HepG2 (cell line): ENCODE measurements around the gene LAG3. TPM values are rescaled to one million over a fixed set of nuclear protein-coding genes. Genes with fewer than 3 reads are reported as not detected.

Experiments
- ADNP ChIP-seq: sonication (generic); formaldehyde crosslinking; IDR thresholded peaks from 2 replicates; pipeline ENCODE4 v1.4.0; 2020; ENCODE audit warnings: missing genetic modification reagents
- RFXANK ChIP-seq: IDR thresholded peaks from 2 replicates; pipeline ENCODE4 v1.6.1; 2016
- SMAD9 ChIP-seq: sonication (generic); formaldehyde crosslinking; IDR thresholded peaks from 2 replicates; pipeline ENCODE4 v1.5.1; 2020; ENCODE audit warnings: mild to moderate bottlenecking, missing genetic modification reagents
- SNAI1 ChIP-seq: sonication (generic); formaldehyde crosslinking; IDR thresholded peaks from 2 replicates; pipeline ENCODE4 v1.5.0; 2020; ENCODE audit warnings: mild to moderate bottlenecking, missing genetic modification reagents, borderline replicate concordance
- ZFP36 ChIP-seq: fragments of 150-350 bp; IDR thresholded peaks from 2 replicates; pipeline ENCODE4 v1.6.1; 2018; ENCODE audit warnings: borderline replicate concordance, low read length, low read depth; ENCODE audit not compliant: partially characterized antibody
- polyA plus RNA-seq, 8 experiments: library from polyadenylated mRNA; depleted of rRNA in 3 of 8; stranded (reverse) in 7 of 8; unstranded in 1 of 8; fragments of >200 nt; fragmentation: Illumina TruSeq in 4 of 8; extraction: Trizol in 4 of 8; gene quantifications; 2 replicates each; pipeline versions ENCODE4 v1.2.1 to v1.2.3, GENCODE V29; 2011 to 2016; ENCODE audit warnings: low read depth in 4 of 8, missing spikeins in 1 of 8, mixed read lengths in 1 of 8; ENCODE audit not compliant: insufficient read depth in 1 of 8
- total RNA-seq, 5 experiments: library from RNA; depleted of rRNA; stranded (reverse); fragments of >200 nt; fragmentation: Illumina TruSeq; extraction: Trizol; gene quantifications; 2 replicates each; pipeline ENCODE4 v1.2.3, GENCODE V29; 2016; ENCODE audit warnings: low read depth in 1 of 5
- TF ChIP-seq, protein P1 (sequence below): sonication (generic); formaldehyde crosslinking; IDR thresholded peaks from 2 replicates; pipeline ENCODE4 v1.5.0; 2020; ENCODE audit warnings: mild to moderate bottlenecking, low read depth, missing genetic modification reagents, borderline replicate concordance
- TF ChIP-seq, protein P2 (sequence below): sonication (generic); formaldehyde crosslinking; IDR thresholded peaks from 2 replicates; pipeline ENCODE4 v1.8.0; 2022; ENCODE audit warnings: mild to moderate bottlenecking, missing genetic modification reagents; ENCODE audit not compliant: insufficient replicate concordance
- TF ChIP-seq, protein P3 (sequence below): sonication (generic); formaldehyde crosslinking; IDR thresholded peaks from 2 replicates; pipeline ENCODE4 v1.8.1; 2023; ENCODE audit warnings: mild to moderate bottlenecking, inconsistent platforms, moderate library complexity, missing genetic modification reagents, borderline replicate concordance
- TF ChIP-seq, protein P4 (sequence below): sonication (generic); formaldehyde crosslinking; conservative IDR thresholded peaks from 2 replicates; pipeline ENCODE4 v1.8.1; 2023; ENCODE audit warnings: missing genetic modification reagents
- TF ChIP-seq, protein P5 (sequence below): sonication (generic); formaldehyde crosslinking; IDR thresholded peaks from 2 replicates; pipeline ENCODE4 v1.5.0; 2020; ENCODE audit warnings: missing genetic modification reagents
- TF ChIP-seq, protein P6 (sequence below): sonication (generic); formaldehyde crosslinking; IDR thresholded peaks from 2 replicates; pipeline ENCODE4 v1.5.0; 2020; ENCODE audit warnings: missing genetic modification reagents
- TF ChIP-seq, protein P7 (sequence below): sonication (generic); formaldehyde crosslinking; IDR thresholded peaks from 2 replicates; pipeline ENCODE4 v1.5.1; 2020; ENCODE audit warnings: mild to moderate bottlenecking, missing genetic modification reagents, moderate library complexity
- TF ChIP-seq, protein P8 (sequence below): sonication (generic); formaldehyde crosslinking; IDR thresholded peaks from 2 replicates; pipeline ENCODE4 v1.4.0; 2020; ENCODE audit warnings: missing genetic modification reagents

The LAG3 gene
- total and polyA plus RNA-seq, 2 of the 13 experiments (the other 11 are each of a cell fraction or from before 2014, with no cell fraction given): 0.11 to 0.26 TPM

DNA sequence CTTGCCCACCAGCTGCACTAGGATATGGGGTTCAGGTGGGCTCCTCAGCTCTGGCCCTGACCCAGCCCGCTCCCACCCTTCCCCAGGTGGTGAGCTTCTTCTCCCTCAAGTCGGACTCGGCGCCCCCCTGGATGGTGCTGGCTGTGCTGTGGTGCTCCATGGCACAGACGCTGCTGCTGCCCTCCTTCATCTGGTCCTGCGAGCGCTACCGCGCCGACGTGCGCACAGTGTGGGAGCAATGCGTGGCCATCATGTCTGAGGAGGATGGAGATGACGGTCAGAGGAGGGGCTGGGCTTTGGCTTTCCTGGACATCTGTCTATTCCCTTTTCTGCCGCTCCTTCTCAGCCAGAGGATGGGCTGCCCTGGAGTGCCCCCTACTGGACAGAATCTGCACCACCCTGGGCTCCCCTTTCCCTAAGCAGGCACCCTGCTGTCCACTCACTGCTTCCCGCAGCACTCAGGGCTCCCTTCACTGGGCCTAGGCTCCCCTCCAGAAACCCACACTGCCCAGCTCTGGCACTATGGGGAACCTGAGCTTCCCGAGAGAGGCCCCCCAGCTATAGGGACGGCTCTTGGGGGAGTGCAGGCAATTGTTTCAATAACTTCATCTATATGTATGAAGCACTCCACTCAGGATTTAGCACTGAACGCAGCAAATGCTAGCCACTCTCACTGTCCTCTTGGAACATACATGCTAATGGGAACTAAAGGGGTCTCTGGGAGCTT, 53.2 kb downstream of the LAG3 start (continued):
- TF ChIP-seq, protein P1, sequence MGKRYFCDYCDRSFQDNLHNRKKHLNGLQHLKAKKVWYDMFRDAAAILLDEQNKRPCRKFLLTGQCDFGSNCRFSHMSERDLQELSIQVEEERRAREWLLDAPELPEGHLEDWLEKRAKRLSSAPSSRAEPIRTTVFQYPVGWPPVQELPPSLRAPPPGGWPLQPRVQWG (CRISPR knock-in tag): no peak
- TF ChIP-seq, protein P2, sequence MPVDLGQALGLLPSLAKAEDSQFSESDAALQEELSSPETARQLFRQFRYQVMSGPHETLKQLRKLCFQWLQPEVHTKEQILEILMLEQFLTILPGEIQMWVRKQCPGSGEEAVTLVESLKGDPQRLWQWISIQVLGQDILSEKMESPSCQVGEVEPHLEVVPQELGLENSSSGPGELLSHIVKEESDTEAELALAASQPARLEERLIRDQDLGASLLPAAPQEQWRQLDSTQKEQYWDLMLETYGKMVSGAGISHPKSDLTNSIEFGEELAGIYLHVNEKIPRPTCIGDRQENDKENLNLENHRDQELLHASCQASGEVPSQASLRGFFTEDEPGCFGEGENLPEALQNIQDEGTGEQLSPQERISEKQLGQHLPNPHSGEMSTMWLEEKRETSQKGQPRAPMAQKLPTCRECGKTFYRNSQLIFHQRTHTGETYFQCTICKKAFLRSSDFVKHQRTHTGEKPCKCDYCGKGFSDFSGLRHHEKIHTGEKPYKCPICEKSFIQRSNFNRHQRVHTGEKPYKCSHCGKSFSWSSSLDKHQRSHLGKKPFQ: no peak
- no peak for TF ChIP-seq SMAD9
- TF ChIP-seq, protein P3, sequence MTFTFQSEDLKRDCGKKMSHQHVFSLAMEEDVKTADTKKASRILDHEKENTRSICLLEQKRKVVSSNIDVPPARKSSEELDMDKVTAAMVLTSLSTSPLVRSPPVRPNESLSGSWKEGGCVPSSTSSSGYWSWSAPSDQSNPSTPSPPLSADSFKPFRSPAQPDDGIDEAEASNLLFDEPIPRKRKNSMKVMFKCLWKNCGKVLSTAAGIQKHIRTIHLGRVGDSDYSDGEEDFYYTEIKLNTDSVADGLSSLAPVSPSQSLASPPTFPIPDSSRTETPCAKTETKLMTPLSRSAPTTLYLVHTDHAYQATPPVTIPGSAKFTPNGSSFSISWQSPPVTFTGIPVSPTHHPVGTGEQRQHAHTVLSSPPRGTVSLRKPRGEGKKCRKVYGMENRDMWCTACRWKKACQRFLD: no peak
- TF ChIP-seq ZFP36: peak; percentile 17
- TF ChIP-seq, protein P4, sequence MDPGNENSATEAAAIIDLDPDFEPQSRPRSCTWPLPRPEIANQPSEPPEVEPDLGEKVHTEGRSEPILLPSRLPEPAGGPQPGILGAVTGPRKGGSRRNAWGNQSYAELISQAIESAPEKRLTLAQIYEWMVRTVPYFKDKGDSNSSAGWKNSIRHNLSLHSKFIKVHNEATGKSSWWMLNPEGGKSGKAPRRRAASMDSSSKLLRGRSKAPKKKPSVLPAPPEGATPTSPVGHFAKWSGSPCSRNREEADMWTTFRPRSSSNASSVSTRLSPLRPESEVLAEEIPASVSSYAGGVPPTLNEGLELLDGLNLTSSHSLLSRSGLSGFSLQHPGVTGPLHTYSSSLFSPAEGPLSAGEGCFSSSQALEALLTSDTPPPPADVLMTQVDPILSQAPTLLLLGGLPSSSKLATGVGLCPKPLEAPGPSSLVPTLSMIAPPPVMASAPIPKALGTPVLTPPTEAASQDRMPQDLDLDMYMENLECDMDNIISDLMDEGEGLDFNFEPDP (CRISPR knock-in tag): no peak
- no peak for TF ChIP-seq ADNP (CRISPR knock-in tag)
- TF ChIP-seq, protein P5, sequence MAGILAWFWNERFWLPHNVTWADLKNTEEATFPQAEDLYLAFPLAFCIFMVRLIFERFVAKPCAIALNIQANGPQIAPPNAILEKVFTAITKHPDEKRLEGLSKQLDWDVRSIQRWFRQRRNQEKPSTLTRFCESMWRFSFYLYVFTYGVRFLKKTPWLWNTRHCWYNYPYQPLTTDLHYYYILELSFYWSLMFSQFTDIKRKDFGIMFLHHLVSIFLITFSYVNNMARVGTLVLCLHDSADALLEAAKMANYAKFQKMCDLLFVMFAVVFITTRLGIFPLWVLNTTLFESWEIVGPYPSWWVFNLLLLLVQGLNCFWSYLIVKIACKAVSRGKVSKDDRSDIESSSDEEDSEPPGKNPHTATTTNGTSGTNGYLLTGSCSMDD (CRISPR knock-in tag): no peak
- TF ChIP-seq RFXANK (CRISPR knock-in tag): no peak
- TF ChIP-seq, protein P6, sequence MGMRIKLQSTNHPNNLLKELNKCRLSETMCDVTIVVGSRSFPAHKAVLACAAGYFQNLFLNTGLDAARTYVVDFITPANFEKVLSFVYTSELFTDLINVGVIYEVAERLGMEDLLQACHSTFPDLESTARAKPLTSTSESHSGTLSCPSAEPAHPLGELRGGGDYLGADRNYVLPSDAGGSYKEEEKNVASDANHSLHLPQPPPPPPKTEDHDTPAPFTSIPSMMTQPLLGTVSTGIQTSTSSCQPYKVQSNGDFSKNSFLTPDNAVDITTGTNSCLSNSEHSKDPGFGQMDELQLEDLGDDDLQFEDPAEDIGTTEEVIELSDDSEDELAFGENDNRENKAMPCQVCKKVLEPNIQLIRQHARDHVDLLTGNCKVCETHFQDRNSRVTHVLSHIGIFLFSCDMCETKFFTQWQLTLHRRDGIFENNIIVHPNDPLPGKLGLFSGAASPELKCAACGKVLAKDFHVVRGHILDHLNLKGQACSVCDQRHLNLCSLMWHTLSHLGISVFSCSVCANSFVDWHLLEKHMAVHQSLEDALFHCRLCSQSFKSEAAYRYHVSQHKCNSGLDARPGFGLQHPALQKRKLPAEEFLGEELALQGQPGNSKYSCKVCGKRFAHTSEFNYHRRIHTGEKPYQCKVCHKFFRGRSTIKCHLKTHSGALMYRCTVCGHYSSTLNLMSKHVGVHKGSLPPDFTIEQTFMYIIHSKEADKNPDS (CRISPR knock-in tag): no peak
- TF ChIP-seq, protein P7, sequence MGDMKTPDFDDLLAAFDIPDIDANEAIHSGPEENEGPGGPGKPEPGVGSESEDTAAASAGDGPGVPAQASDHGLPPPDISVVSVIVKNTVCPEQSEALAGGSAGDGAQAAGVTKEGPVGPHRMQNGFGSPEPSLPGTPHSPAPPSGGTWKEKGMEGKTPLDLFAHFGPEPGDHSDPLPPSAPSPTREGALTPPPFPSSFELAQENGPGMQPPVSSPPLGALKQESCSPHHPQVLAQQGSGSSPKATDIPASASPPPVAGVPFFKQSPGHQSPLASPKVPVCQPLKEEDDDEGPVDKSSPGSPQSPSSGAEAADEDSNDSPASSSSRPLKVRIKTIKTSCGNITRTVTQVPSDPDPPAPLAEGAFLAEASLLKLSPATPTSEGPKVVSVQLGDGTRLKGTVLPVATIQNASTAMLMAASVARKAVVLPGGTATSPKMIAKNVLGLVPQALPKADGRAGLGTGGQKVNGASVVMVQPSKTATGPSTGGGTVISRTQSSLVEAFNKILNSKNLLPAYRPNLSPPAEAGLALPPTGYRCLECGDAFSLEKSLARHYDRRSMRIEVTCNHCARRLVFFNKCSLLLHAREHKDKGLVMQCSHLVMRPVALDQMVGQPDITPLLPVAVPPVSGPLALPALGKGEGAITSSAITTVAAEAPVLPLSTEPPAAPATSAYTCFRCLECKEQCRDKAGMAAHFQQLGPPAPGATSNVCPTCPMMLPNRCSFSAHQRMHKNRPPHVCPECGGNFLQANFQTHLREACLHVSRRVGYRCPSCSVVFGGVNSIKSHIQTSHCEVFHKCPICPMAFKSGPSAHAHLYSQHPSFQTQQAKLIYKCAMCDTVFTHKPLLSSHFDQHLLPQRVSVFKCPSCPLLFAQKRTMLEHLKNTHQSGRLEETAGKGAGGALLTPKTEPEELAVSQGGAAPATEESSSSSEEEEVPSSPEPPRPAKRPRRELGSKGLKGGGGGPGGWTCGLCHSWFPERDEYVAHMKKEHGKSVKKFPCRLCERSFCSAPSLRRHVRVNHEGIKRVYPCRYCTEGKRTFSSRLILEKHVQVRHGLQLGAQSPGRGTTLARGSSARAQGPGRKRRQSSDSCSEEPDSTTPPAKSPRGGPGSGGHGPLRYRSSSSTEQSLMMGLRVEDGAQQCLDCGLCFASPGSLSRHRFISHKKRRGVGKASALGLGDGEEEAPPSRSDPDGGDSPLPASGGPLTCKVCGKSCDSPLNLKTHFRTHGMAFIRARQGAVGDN: peak; percentile 60
- no peak for TF ChIP-seq SNAI1 (CRISPR knock-in tag)
- TF ChIP-seq, protein P8, sequence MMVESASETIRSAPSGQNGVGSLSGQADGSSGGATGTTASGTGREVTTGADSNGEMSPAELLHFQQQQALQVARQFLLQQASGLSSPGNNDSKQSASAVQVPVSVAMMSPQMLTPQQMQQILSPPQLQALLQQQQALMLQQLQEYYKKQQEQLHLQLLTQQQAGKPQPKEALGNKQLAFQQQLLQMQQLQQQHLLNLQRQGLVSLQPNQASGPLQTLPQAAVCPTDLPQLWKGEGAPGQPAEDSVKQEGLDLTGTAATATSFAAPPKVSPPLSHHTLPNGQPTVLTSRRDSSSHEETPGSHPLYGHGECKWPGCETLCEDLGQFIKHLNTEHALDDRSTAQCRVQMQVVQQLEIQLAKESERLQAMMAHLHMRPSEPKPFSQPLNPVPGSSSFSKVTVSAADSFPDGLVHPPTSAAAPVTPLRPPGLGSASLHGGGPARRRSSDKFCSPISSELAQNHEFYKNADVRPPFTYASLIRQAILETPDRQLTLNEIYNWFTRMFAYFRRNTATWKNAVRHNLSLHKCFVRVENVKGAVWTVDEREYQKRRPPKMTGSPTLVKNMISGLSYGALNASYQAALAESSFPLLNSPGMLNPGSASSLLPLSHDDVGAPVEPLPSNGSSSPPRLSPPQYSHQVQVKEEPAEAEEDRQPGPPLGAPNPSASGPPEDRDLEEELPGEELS (CRISPR knock-in tag): no peak
